IPS DF 6.9 (cell line): Measurements from ENCODE around the gene ABHD8.

Experiments used
- DNase-seq: peaks from one replicate; pipeline ENCODE4 v3.0.0-alpha.2; 2013; ENCODE audit warnings: low read depth, low spot score
- H3K27ac ChIP-seq: one replicate; pipeline ENCODE4 v1.5.1; 2013; ENCODE audit warnings: low read length, control low read depth
- H3K27me3 ChIP-seq: 2 replicates; pipeline ENCODE4 v1.6.1; 2013; ENCODE audit warnings: mild to moderate bottlenecking, low read length; ENCODE audit not compliant: control insufficient read depth, insufficient read depth
- H3K36me3 ChIP-seq: 2 replicates; pipeline ENCODE4 v1.6.1; 2013; ENCODE audit warnings: low read length; ENCODE audit not compliant: control insufficient read depth, insufficient read depth
- H3K4me1 ChIP-seq: 2 replicates; pipeline ENCODE4 v1.6.1; 2013; ENCODE audit warnings: low read length; ENCODE audit not compliant: control insufficient read depth, insufficient read depth
- H3K4me3 ChIP-seq: 2 replicates; pipeline ENCODE4 v1.5.1; 2013; ENCODE audit warnings: mild to moderate bottlenecking, low read length
- H3K9me3 ChIP-seq: 2 replicates; pipeline ENCODE4 v1.6.1; 2013; ENCODE audit warnings: low read length, inconsistent platforms; ENCODE audit not compliant: control insufficient read depth, insufficient read depth
- WGBS: extraction: QIAGEN DNeasy Blood & Tissue Kit; methylation state at CpG from one replicate; pipeline ENCODE4 v1.1.7; 2013; ENCODE audit warnings: mixed read lengths, missing lambda C conversion rate; ENCODE audit not compliant: insufficient read length, insufficient coverage; 5-methylcytosine and 5-hydroxymethylcytosine counted together

The ABHD8 gene, protein sequence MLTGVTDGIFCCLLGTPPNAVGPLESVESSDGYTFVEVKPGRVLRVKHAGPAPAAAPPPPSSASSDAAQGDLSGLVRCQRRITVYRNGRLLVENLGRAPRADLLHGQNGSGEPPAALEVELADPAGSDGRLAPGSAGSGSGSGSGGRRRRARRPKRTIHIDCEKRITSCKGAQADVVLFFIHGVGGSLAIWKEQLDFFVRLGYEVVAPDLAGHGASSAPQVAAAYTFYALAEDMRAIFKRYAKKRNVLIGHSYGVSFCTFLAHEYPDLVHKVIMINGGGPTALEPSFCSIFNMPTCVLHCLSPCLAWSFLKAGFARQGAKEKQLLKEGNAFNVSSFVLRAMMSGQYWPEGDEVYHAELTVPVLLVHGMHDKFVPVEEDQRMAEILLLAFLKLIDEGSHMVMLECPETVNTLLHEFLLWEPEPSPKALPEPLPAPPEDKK

DNA sequence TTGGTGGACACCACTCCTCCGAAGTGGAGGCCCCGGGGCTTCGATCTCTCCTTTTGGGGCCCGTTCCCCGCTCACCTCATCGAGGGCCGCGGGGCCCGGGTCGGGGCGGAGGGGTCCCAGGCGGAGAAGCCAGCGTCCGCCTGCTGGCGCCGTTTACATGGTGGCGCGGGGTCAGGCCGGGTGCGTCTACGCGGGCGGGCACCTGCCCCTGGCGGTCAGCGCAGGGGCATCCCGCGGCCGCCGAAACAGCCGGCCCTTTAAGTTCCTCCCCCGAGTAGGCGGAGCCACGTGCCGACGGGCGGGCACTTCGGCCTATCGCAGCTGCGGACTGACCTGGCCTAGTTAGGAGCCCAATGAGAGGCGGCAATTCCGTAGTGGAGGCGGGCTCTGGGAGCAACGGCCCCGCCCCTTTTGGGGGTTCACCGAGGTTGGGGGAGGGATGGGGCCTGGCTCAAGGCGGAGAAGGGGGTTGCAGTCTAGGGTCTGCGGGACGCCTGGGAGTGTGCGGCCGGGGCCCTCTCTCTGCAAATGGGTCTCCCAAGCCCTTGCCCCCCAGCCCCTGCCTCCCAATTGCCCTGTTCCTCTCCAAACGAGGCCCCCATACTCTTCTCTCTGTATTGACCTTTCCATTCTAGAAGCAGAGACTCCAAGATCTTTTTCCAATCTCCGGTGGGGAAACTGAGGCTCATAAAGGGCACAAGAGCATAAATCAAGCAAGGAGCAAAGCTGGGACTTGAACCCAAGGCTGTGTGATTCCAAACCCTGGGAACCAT, at the start of gene ABHD8:
Gene ABHD8 (minus strand): TSS at position 259 of the 773 bp plus-strand sequence. CDS start 1,809 bp downstream, outside the sequence.
- H3K27ac ChIP-seq = no peak within 1 kb of the TSS
- no CpG with 5 or more reads among the region's 52 CpGs for WGBS

DNA sequence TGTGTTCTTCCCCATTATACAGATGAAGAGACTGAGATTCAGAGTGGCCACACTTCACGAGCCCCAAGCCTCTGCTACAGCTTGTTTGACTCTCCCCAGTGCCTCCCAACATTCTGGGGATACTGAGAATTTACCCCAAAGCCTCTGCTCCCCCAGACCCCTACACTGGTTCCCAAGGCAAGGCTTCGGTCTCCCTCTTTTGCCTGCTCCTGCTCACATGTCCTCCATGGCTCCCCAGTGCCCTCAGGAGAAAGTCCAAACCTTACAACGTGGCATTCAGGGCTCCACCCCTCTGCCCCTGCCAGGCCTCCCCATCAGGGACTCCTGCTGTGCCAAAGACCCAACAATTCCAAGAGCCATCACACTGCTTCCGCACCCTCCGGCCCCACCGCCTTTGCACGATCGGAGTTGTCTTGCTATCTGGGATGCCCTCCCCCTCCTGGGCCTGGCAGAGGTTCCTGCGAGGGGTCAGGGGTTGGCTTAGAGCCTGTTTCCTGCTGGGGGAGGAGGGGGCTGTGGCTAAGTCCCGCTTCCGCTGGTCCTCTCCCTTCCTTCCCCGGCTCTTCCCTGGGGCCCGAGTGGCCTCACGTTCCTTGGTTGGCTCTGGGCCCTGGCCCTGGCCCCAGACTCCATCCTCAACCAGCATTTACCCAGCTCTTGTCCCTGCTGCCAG, 49.5 kb upstream of the ABHD8 start:
- WGBS = no CpG with 5 or more reads among the region's 14 CpGs
- no peak overlapping the region for H3K27ac ChIP-seq
- no peaks in the 10 kb centered on the region for H3K9me3 ChIP-seq
- DNase-seq = no peak
- H3K4me3 ChIP-seq = no peak overlapping the region
- H3K36me3 ChIP-seq = no peaks in the 10 kb centered on the region
- H3K4me1 ChIP-seq = peaks cover 2% of the 10 kb centered on the region; the same call in 1 of the 2 replicates
- no peaks in the 10 kb centered on the region for H3K27me3 ChIP-seq

More for the DNA sequence above, at the start of gene ABHD8:
- no peak for DNase-seq
- H3K36me3 ChIP-seq = peaks cover 9% of the 10 kb centered on the region
- H3K27me3 ChIP-seq = no peaks in the 10 kb centered on the region
- H3K4me1 ChIP-seq = peaks cover 1% of the 10 kb centered on the region; the same call in 1 of the 2 replicates
- no peaks in the 10 kb centered on the region for H3K9me3 ChIP-seq
- peak within 1 kb of the TSS; percentile 39; the same call in 1 of the 2 replicates for H3K4me3 ChIP-seq

DNA sequence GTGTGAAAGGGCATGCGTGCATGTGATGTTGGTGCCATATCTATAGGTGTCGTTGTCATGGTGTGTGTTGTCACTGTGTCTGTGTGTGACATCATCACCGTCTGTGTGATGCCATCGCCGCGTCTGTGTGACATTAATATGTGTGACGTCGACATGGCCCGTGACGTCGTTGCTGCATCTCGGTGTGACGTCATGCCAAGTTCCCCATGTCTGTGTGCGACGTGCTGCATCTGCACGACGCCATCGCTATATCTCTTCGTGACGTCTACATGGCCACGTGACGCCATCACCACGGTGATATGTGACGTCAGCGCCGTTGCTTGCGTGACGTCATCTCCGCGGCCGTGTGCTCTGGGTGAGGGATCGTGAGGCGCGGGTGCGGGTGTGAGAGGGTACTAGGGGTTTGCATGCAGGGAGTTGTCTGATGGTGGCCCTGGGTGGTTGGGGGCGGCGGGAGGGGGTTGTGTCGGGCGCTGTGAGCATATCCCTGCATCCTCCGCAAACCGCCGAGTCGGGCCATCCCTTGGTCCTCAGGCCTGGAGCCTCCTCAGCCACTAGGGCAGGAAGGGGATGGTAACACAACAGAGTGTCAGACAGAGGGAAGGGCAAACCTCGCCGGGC, 48.7 kb upstream of the ABHD8 start:
- Histone ChIP-seq H3K27me3 (no peaks in the 10 kb centered on the region), H3K4me3 (no peak overlapping the region), H3K27ac (no peak overlapping the region), H3K4me1 (peaks cover 2% of the 10 kb centered on the region; the same call in 1 of the 2 replicates), H3K36me3 (no peaks in the 10 kb centered on the region), H3K9me3 (no peaks in the 10 kb centered on the region)
- no CpG with 5 or more reads among the region's 45 CpGs for whole genome bisulfite sequencing
- no peak for DNase-seq

DNA sequence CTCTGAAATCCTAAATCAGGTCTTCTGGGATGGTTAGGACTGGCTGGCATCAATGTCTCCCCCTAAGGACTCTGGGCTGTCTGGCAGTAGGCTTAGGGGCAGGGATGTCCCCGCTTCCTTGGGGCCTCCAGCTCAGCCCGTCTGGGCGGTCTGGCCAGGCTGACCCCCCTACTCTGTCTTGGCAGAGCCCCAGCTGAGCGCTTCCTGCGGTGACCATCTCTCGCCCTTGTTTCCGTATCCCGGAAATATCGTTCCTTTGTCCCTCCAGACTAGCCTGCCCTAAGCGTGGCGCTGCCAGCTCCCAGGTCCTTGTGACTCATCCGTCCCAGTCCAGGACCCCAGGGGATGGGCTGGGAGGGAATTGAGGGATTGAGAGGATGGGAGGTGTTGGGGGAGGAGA, 45.5 kb upstream of the ABHD8 start:
- peaks cover 2% of the 10 kb centered on the region; the same call in 1 of the 2 replicates for H3K4me1 ChIP-seq
- no peaks in the 10 kb centered on the region for H3K36me3 ChIP-seq
- no peaks in the 10 kb centered on the region for H3K9me3 ChIP-seq
- no peak overlapping the region for H3K4me3 ChIP-seq
- no CpG with 5 or more reads among the region's 12 CpGs for WGBS
- H3K27me3 ChIP-seq = no peaks in the 10 kb centered on the region
- no peak overlapping the region for H3K27ac ChIP-seq
- no peak for DNase-seq

DNA sequence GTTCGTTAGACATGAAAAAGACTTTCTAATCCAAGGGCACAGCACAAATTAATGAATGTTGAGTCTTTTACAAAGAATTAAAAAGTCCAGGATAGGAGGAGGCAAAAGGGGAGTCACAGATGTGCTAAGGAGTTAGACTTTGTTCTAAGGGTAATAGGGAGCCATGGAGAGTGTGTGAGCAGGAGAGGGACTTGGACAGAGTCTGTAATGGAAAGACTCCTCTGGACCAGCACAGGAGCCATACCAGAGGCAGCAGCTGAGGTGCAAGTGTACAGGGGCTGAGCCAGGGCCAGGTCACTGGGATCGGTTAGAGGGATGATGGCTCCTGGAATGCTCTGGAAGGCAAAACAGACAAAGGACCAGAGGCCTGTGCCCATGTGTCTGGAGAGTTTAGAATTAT, 44.7 kb upstream of the ABHD8 start:
- DNase-seq = no peak
- no CpG with 5 or more reads among the region's 2 CpGs for WGBS
- H3K36me3 ChIP-seq = no peaks in the 10 kb centered on the region
- no peak overlapping the region for H3K27ac ChIP-seq
- no peaks in the 10 kb centered on the region for H3K9me3 ChIP-seq
- H3K4me3 ChIP-seq = no peak overlapping the region
- H3K4me1 ChIP-seq = no peaks in the 10 kb centered on the region
- no peaks in the 10 kb centered on the region for H3K27me3 ChIP-seq

DNA sequence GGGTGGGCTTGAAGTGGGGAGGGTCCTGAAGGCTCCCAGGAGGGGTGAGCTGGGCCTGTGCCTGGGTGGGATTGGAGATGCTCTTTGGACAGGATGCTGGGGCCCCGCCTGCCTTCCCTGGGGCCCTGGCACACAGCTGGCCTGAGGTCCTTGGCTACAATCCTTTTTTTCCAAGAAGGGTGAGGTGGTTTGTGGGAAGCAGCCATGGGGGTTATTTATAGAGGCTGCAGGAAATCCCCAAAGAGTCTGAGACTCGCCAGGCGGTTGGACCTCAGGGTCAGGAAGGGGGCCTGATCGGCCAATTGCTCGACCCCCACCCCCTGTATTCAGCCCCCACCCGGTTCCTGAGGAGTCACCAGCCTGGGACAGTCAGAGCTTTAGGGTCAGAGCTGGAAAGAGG, 44.1 kb upstream of the ABHD8 start:
- no peak for DNase-seq
- Histone ChIP-seq H3K4me3 (no peak overlapping the region), H3K27me3 (no peaks in the 10 kb centered on the region), H3K4me1 (no peaks in the 10 kb centered on the region), H3K9me3 (no peaks in the 10 kb centered on the region), H3K27ac (no peak overlapping the region), H3K36me3 (no peaks in the 10 kb centered on the region)
- no CpG with 5 or more reads among the region's 6 CpGs for WGBS

DNA sequence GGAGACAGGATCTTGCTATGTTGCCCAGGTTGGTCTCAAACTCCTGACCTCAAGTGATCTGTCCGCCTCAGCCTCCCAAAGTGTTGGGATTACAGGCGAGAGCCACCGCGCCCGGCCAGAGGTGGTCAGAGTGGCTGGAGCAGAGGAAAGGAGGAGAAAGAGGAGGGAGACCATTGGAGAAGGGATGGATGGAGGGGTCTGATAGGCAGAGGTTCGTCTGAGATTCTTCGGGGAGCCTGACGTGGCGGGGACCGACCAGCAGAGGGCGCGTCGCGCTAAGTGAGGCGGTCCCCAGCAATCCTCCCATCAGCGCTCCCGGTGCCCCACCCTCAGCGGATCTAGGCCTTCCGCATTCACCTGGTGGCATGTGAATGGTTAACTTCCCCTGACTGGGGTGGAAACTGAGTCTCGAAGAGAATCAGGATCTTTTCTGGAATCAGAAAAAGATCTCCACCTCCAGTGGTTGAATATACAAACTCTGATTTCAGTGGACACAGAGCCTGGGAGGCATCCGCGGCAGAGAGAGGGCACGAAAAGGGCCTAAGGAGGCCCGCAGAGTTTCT, 43.0 kb upstream of the ABHD8 start:
- Histone ChIP-seq H3K4me3 (no peak overlapping the region), H3K9me3 (no peaks in the 10 kb centered on the region), H3K4me1 (no peaks in the 10 kb centered on the region), H3K27ac (no peak overlapping the region), H3K27me3 (no peaks in the 10 kb centered on the region), H3K36me3 (0 out of 2 replicates have a peak, but pooled peaks cover 4% of the 10 kb centered on the region)
- WGBS = no CpG with 5 or more reads among the region's 24 CpGs
- no peak for DNase-seq

DNA sequence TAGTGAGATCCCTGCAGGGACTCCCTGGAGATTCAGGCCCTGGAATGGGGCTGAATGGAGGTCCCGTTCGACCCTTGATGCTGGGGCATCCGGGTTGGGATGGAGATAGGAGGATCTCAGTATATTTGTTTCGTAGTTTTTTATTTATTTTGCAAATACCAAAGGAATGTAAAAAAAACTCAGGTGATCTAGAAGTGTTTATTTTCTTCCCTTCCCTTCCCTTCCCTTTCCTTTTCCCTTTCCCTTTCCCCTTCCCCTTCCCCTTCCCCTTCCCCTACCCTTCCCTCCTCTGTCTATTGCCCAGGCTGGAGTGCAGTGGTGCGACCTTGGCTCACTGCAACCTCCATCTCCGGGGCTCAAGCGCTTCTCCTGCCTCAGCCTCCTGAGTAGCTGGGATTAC, 38.6 kb upstream of the ABHD8 start:
- Histone ChIP-seq H3K4me3 (no peak overlapping the region), H3K9me3 (no peaks in the 10 kb centered on the region), H3K4me1 (peaks cover 5% of the 10 kb centered on the region; the same call in 1 of the 2 replicates), H3K27ac (no peak overlapping the region), H3K27me3 (no peaks in the 10 kb centered on the region), H3K36me3 (peaks cover 6% of the 10 kb centered on the region; the same call in 1 of the 2 replicates)
- DNase-seq = no peak
- no CpG with 5 or more reads among the region's 7 CpGs for WGBS

DNA sequence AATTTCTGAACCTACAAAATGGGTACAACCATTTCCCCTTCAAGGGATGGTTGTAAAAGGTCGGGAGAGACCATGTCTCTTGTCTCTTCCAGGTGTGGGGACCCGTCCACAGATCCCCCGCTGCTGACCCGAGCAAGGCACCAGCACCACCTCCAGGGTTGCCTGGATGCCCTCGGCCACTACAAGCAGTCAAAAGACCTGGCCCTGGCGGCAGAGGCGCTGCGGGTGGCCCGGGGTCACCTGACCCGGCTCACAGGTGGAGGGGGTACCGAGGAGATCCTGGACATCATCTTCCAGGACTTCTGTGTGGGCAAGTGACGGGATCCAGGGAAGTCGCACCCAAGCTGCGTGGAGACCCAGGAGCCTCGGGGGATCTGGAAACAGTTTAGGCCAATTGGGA, 38.2 kb upstream of the ABHD8 start:
- H3K4me3 ChIP-seq = no peak overlapping the region
- no CpG with 5 or more reads among the region's 15 CpGs for WGBS

More for the DNA sequence above, 38.2 kb upstream of the ABHD8 start:
- no peak overlapping the region for H3K27ac ChIP-seq
- peaks cover 5% of the 10 kb centered on the region; the same call in 1 of the 2 replicates for H3K4me1 ChIP-seq
- peaks cover 6% of the 10 kb centered on the region; the same call in 1 of the 2 replicates for H3K36me3 ChIP-seq
- DNase-seq = no peak
- H3K27me3 ChIP-seq = no peaks in the 10 kb centered on the region
- no peaks in the 10 kb centered on the region for H3K9me3 ChIP-seq
